Measurements from ENCODE around the gene TPT1. TPM values are rescaled to one million over a fixed set of nuclear protein-coding genes. Genes with fewer than 3 reads are reported as not detected.

Gene TPT1
- total and polyA plus RNA-seq, 9 of the 15 experiments (the other 6 are each of a cell fraction or from before 2014, with no cell fraction given) = 602 to 2,508 (median 1,784) TPM

- no peak for TF ChIP-seq CEBPZ (IDR thresholded peaks at IDR 0.05; ENCODE audit: borderline replicate concordance, low read depth, low read length)
- no peak for TF ChIP-seq STAT5B (CRISPR knock-in tag; IDR thresholded peaks at IDR 0.05)
- no peak for TF ChIP-seq BACH1 (tag; IDR thresholded peaks at IDR 0.05)
- no peak for TF ChIP-seq ZNF79 (CRISPR knock-in tag; IDR thresholded peaks at IDR 0.05; ENCODE audit: low read depth)
- TF ChIP-seq FOXA3 (CRISPR knock-in tag; conservative IDR thresholded peaks at IDR 0.05 in 1 of 2, IDR thresholded peaks at IDR 0.05 in 1 of 2) = no peak
- TF ChIP-seq SP1 (CRISPR knock-in tag; IDR thresholded peaks at IDR 0.05) = no peak
- TF ChIP-seq TEAD4 (IDR thresholded peaks at IDR 0.05; ENCODE audit: low read length) = peak; percentile 16; the same call in 1 of the 2 replicates
- TF ChIP-seq TEAD4 (CRISPR knock-in tag; IDR thresholded peaks at IDR 0.05; ENCODE audit: borderline replicate concordance) = no peak
- TF ChIP-seq HES1 (IDR thresholded peaks at IDR 0.05; ENCODE audit: low read depth) = no peak
- peak; percentile 65 for TF ChIP-seq NFE2 (IDR thresholded peaks at IDR 0.05; ENCODE audit: low read depth)
- peak; percentile 88 for TF ChIP-seq CTBP1 (IDR thresholded peaks at IDR 0.05; ENCODE audit: borderline replicate concordance)
- peak; percentile 68 for TF ChIP-seq EGR1 (conservative IDR thresholded peaks at IDR 0.05)
- TF ChIP-seq MYC (IDR thresholded peaks at IDR 0.05; ENCODE audit: low read depth, low read length) = no peak
- no peak for TF ChIP-seq MYC (CRISPR knock-in tag; IDR thresholded peaks at IDR 0.05; ENCODE audit: borderline replicate concordance, low read depth)
- 0 out of 2 replicates have a peak, but pooled peaks have one; percentile 17 for TF ChIP-seq GABPA (tag; conservative IDR thresholded peaks at IDR 0.05; ENCODE audit: low read depth)
- no peak for TF ChIP-seq ZNF347 (CRISPR knock-in tag; IDR thresholded peaks at IDR 0.05; ENCODE audit: low read depth)
- TF ChIP-seq MIER1 (IDR thresholded peaks at IDR 0.05; ENCODE audit: low read depth) = no peak
These were observed 26.4 kb upstream of the TPT1 start (continued) for GRCh38 chr13:45367358-45367757.
